22Rv1 (cell line): Measurements from ENCODE around the gene UBE2K.

ENCODE experiments used
- ZFX ChIP-seq: fragments of 450-650 bp; IDR thresholded peaks from 2 replicates; pipeline ENCODE4 v1.6.1; 2017; ENCODE audit warnings: antibody characterized with exemption, borderline replicate concordance
- TF ChIP-seq, protein P1 (sequence below): fragments of 450-650 bp; IDR thresholded peaks from 2 replicates; pipeline ENCODE4 v1.5.1; 2017; ENCODE audit warnings: mild to moderate bottlenecking

DNA sequence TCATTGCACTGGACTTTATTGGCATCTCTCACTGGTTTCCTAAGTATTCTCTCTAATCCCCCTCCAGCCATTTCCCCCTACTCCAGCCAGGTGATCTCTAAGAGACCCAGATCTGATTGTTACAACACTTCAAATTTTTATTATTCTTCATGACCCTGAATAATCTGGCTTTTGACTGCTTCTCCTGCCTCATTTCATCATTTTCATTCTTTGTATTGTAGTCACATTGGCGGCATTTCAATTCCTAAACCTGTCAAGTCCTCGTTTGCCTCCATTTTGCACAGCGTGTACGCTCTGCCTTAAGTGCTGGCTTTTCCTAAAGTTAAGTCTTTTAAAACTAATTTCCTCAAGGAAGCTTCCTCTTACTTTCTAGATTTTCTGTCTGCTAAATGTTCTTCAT lies 31.6 kb downstream of the UBE2K start:
- TF ChIP-seq, protein P1, sequence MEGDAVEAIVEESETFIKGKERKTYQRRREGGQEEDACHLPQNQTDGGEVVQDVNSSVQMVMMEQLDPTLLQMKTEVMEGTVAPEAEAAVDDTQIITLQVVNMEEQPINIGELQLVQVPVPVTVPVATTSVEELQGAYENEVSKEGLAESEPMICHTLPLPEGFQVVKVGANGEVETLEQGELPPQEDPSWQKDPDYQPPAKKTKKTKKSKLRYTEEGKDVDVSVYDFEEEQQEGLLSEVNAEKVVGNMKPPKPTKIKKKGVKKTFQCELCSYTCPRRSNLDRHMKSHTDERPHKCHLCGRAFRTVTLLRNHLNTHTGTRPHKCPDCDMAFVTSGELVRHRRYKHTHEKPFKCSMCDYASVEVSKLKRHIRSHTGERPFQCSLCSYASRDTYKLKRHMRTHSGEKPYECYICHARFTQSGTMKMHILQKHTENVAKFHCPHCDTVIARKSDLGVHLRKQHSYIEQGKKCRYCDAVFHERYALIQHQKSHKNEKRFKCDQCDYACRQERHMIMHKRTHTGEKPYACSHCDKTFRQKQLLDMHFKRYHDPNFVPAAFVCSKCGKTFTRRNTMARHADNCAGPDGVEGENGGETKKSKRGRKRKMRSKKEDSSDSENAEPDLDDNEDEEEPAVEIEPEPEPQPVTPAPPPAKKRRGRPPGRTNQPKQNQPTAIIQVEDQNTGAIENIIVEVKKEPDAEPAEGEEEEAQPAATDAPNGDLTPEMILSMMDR: no peak
- no peak for TF ChIP-seq ZFX
